ENCODE measurements around the gene SERGEF.

Gene SERGEF

GRCh38 chr11:17744151-17744940, 268.5 kb downstream of the SERGEF start:
- no peak for DNase-seq

GRCh38 chr11:17743808-17744119, 269.1 kb downstream of the SERGEF start:
- no peak for DNase-seq

- no peak for DNase-seq
Observed at GRCh38 chr11:17743026-17743807, 269.6 kb downstream of the SERGEF start.

GRCh38 chr11:17742019-17742418, 270.8 kb downstream of the SERGEF start:
- DNase-seq: no peak

- DNase-seq: no peak
Observed at GRCh38 chr11:17741487-17741886, 271.4 kb downstream of the SERGEF start.

GRCh38 chr11:17740649-17741235, 272.1 kb downstream of the SERGEF start:
- no peak for DNase-seq

GRCh38 chr11:17739945-17740338, 272.9 kb downstream of the SERGEF start:
- no peak for DNase-seq

GRCh38 chr11:17738151-17738973, 274.5 kb downstream of the SERGEF start:
- DNase-seq: no peak

Measured in midbrain (tissue), 1 donor.